Measurements from ENCODE around the gene MCC.

DNA sequence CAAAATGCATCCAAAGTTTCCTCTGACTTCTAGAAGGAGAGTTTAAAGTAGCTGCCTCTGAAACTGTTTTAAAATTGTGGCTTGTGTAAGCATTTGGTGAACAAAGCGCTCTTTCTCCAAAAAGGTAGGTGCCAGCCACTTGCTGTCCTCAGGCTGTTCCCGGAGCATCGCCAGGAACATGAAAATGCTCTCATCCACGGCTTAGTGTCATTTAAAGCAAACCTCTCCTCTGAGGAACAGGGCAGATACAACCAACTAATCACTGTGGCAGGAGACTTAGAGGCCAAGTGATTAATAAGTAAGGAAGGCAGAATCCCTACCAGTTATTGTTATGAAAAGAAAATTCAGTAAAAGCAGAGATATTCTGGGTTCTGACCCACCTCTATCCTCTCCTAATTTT lies 346.1 kb downstream of the MCC start:
- TF ChIP-seq, protein P1, sequence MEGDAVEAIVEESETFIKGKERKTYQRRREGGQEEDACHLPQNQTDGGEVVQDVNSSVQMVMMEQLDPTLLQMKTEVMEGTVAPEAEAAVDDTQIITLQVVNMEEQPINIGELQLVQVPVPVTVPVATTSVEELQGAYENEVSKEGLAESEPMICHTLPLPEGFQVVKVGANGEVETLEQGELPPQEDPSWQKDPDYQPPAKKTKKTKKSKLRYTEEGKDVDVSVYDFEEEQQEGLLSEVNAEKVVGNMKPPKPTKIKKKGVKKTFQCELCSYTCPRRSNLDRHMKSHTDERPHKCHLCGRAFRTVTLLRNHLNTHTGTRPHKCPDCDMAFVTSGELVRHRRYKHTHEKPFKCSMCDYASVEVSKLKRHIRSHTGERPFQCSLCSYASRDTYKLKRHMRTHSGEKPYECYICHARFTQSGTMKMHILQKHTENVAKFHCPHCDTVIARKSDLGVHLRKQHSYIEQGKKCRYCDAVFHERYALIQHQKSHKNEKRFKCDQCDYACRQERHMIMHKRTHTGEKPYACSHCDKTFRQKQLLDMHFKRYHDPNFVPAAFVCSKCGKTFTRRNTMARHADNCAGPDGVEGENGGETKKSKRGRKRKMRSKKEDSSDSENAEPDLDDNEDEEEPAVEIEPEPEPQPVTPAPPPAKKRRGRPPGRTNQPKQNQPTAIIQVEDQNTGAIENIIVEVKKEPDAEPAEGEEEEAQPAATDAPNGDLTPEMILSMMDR (IDR thresholded peaks at IDR 0.05; ENCODE audit: low read depth, low read length, missing input control): no peak
- TF ChIP-seq RAD21 (IDR thresholded peaks at IDR 0.05): no peak
- no peak for TF ChIP-seq GABPA (IDR thresholded peaks at IDR 0.05 in 1 of 2, conservative IDR thresholded peaks at IDR 0.05 in 1 of 2)
- no peak for TF ChIP-seq NR2F2 (IDR thresholded peaks at IDR 0.05)
- TF ChIP-seq, protein P2, sequence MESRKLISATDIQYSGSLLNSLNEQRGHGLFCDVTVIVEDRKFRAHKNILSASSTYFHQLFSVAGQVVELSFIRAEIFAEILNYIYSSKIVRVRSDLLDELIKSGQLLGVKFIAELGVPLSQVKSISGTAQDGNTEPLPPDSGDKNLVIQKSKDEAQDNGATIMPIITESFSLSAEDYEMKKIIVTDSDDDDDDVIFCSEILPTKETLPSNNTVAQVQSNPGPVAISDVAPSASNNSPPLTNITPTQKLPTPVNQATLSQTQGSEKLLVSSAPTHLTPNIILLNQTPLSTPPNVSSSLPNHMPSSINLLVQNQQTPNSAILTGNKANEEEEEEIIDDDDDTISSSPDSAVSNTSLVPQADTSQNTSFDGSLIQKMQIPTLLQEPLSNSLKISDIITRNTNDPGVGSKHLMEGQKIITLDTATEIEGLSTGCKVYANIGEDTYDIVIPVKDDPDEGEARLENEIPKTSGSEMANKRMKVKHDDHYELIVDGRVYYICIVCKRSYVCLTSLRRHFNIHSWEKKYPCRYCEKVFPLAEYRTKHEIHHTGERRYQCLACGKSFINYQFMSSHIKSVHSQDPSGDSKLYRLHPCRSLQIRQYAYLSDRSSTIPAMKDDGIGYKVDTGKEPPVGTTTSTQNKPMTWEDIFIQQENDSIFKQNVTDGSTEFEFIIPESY (IDR thresholded peaks at IDR 0.05): no peak
- TF ChIP-seq TAF1 (conservative IDR thresholded peaks at IDR 0.05): no peak
- TF ChIP-seq FOXA1 (IDR thresholded peaks at IDR 0.05): no peak
- no peak for TF ChIP-seq YY1 (IDR thresholded peaks at IDR 0.05)
- TF ChIP-seq, protein P3, sequence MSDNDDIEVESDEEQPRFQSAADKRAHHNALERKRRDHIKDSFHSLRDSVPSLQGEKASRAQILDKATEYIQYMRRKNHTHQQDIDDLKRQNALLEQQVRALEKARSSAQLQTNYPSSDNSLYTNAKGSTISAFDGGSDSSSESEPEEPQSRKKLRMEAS (IDR thresholded peaks at IDR 0.05): no peak
- no peak for TF ChIP-seq JUND (IDR thresholded peaks at IDR 0.05)
- TF ChIP-seq, protein P4, sequence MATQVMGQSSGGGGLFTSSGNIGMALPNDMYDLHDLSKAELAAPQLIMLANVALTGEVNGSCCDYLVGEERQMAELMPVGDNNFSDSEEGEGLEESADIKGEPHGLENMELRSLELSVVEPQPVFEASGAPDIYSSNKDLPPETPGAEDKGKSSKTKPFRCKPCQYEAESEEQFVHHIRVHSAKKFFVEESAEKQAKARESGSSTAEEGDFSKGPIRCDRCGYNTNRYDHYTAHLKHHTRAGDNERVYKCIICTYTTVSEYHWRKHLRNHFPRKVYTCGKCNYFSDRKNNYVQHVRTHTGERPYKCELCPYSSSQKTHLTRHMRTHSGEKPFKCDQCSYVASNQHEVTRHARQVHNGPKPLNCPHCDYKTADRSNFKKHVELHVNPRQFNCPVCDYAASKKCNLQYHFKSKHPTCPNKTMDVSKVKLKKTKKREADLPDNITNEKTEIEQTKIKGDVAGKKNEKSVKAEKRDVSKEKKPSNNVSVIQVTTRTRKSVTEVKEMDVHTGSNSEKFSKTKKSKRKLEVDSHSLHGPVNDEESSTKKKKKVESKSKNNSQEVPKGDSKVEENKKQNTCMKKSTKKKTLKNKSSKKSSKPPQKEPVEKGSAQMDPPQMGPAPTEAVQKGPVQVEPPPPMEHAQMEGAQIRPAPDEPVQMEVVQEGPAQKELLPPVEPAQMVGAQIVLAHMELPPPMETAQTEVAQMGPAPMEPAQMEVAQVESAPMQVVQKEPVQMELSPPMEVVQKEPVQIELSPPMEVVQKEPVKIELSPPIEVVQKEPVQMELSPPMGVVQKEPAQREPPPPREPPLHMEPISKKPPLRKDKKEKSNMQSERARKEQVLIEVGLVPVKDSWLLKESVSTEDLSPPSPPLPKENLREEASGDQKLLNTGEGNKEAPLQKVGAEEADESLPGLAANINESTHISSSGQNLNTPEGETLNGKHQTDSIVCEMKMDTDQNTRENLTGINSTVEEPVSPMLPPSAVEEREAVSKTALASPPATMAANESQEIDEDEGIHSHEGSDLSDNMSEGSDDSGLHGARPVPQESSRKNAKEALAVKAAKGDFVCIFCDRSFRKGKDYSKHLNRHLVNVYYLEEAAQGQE (IDR thresholded peaks at IDR 0.05): no peak
- TF ChIP-seq RXRA (IDR thresholded peaks at IDR 0.05): no peak
- TF ChIP-seq HNF4G (IDR thresholded peaks at IDR 0.05): no peak

Measured in liver (tissue), 3 donors.